Natural killer cell (primary cell): ENCODE measurements around the gene HOXD11. TPM values are rescaled to one million over a fixed set of nuclear protein-coding genes. Genes with fewer than 3 reads are reported as not detected.

ENCODE experiments used
- ATAC-seq, 3 donors: fragments of 150-1000 bp in 2 of 3; fragments of 200-7000 bp in 1 of 3; cut with Tn5 transposase; 1 replicate in 1 of 3; 2 replicates in 2 of 3; pipeline ENCODE4 v1.10.0; 2021; ENCODE audit warnings: mild to moderate bottlenecking in 2 of 3, moderate library complexity in 2 of 3
- DNase-seq, 2 donors: peaks; one replicate each; pipeline versions ENCODE4 v3.0.0 to v3.0.0-alpha.2; 2013 to 2021; ENCODE audit warnings: mixed read lengths in 1 of 2
- H3K27ac ChIP-seq: one replicate; pipeline ENCODE4 v1.5.1; 2013; ENCODE audit warnings: mild to moderate bottlenecking, low read length
- H3K27me3 ChIP-seq: one replicate; pipeline ENCODE4 v1.6.1; 2013; ENCODE audit warnings: low read length; ENCODE audit not compliant: control insufficient read depth, insufficient read depth
- H3K36me3 ChIP-seq: one replicate; pipeline ENCODE4 v1.6.1; 2013; ENCODE audit warnings: low read length; ENCODE audit not compliant: control insufficient read depth, insufficient read depth
- H3K4me1 ChIP-seq: one replicate; pipeline ENCODE4 v1.6.1; 2013; ENCODE audit warnings: low read length; ENCODE audit not compliant: control insufficient read depth, insufficient read depth
- H3K4me3 ChIP-seq: one replicate; pipeline ENCODE4 v1.5.1; 2013; ENCODE audit warnings: low read length
- H3K9me3 ChIP-seq: one replicate; pipeline ENCODE4 v1.6.1; 2013; ENCODE audit warnings: low read length; ENCODE audit not compliant: control insufficient read depth, insufficient read depth
- H3K27ac Mint-ChIP-seq, 2 donors: one replicate each; pipeline ENCODE4 v1.8.0; 2022; ENCODE audit warnings: mild to moderate bottlenecking in 2 of 2, mixed read lengths in 2 of 2, moderate library complexity in 1 of 2
- H3K27me3 Mint-ChIP-seq, 2 donors: one replicate each; pipeline ENCODE4 v1.8.0; 2022; ENCODE audit warnings: low read depth in 2 of 2, mixed read lengths in 2 of 2
- H3K36me3 Mint-ChIP-seq: one replicate; pipeline ENCODE4 v1.8.0; 2022; ENCODE audit warnings: mixed read lengths
- H3K4me1 Mint-ChIP-seq, 2 donors: one replicate each; pipeline ENCODE4 v1.8.0; 2022; ENCODE audit warnings: mixed read lengths in 2 of 2
- H3K4me3 Mint-ChIP-seq: one replicate; pipeline ENCODE4 v1.8.0; 2022; ENCODE audit warnings: mild to moderate bottlenecking, moderate library complexity, mixed read lengths
- H3K9me3 Mint-ChIP-seq, 2 donors: one replicate each; pipeline ENCODE4 v1.8.0; 2022; ENCODE audit warnings: mixed read lengths in 2 of 2
- WGBS: methylation state at CpG from one replicate; pipeline ENCODE4 v1.1.7; 2013; ENCODE audit warnings: missing lambda C conversion rate; ENCODE audit not compliant: insufficient coverage; 5-methylcytosine and 5-hydroxymethylcytosine counted together
- intact Hi-C: fragments of 100-400 bp; cut with micrococcal nuclease; formaldehyde crosslinking; loops from one replicate; pipeline ENCODE4 v1.14.2; 2022
- total RNA-seq, 4 donors: library from RNA; stranded (reverse); fragments of 120-200 nt in 1 of 4; gene quantifications; one replicate each; pipeline versions ENCODE4 v1.2.3 to v1.2.4, GENCODE V29; 2013 to 2022
- TF ChIP-seq, protein P1 (sequence below): fragments of 200-600 bp; IDR thresholded peaks from one replicate; pipeline ENCODE4 v1.8.0; 2022; ENCODE audit warnings: antibody characterized with exemption

Gene HOXD11
- total RNA-seq, 3 donors from 2014 or later (not counting 1 experiment from before 2014, with no cell fraction given), result not detected

DNA sequence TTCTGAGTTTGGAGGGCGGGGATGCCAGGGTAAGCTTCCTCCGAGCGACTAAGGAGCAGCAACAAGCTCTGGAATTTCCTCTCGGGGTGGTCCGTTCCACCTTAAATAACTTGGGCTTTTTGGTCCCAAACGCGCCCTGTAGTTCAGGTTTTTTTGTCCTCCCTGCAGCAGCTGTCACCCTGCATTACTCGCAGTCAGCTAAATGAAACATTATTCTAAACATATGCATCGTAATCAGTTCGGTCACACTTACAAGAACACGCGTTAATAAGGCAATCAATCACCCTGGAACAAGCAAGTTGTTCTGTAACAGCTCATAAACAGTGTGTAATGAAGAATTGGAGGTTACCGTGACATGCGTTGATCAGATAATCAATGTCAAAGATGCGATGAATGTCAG, 31.6 kb upstream of the HOXD11 start:
- Mint-ChIP-seq H3K36me3 (peaks cover 27% of the 10 kb centered on the region), H3K4me1 (peaks cover 9 to 17% of the 10 kb centered on the region in 2 donors), H3K4me3 (no peak overlapping the region), H3K27me3 (peaks cover 65 to 66% of the 10 kb centered on the region in 2 donors), H3K9me3 (peaks cover 0 to 8% of the 10 kb centered on the region in 2 donors), H3K27ac (no peak overlapping the region)
- no peak for ATAC-seq
- DNase-seq, result no peak
- no peaks in the 10 kb centered on the region for H3K36me3 ChIP-seq
- TF ChIP-seq, protein P1, sequence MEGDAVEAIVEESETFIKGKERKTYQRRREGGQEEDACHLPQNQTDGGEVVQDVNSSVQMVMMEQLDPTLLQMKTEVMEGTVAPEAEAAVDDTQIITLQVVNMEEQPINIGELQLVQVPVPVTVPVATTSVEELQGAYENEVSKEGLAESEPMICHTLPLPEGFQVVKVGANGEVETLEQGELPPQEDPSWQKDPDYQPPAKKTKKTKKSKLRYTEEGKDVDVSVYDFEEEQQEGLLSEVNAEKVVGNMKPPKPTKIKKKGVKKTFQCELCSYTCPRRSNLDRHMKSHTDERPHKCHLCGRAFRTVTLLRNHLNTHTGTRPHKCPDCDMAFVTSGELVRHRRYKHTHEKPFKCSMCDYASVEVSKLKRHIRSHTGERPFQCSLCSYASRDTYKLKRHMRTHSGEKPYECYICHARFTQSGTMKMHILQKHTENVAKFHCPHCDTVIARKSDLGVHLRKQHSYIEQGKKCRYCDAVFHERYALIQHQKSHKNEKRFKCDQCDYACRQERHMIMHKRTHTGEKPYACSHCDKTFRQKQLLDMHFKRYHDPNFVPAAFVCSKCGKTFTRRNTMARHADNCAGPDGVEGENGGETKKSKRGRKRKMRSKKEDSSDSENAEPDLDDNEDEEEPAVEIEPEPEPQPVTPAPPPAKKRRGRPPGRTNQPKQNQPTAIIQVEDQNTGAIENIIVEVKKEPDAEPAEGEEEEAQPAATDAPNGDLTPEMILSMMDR, result no peak
- peaks cover 68% of the 10 kb centered on the region for H3K27me3 ChIP-seq
- intact Hi-C loops, result loop anchor here (5.0 kb wide), 1 partner anchor 37 kb away; no protein-coding TSS in a partner anchor
- no peak overlapping the region for H3K27ac ChIP-seq
- H3K9me3 ChIP-seq, result peaks cover 20% of the 10 kb centered on the region
- no peak overlapping the region for H3K4me3 ChIP-seq
- H3K4me1 ChIP-seq, result peaks cover 11% of the 10 kb centered on the region
- WGBS, result 15% methylated on average over 14 of the region's 15 CpGs

DNA sequence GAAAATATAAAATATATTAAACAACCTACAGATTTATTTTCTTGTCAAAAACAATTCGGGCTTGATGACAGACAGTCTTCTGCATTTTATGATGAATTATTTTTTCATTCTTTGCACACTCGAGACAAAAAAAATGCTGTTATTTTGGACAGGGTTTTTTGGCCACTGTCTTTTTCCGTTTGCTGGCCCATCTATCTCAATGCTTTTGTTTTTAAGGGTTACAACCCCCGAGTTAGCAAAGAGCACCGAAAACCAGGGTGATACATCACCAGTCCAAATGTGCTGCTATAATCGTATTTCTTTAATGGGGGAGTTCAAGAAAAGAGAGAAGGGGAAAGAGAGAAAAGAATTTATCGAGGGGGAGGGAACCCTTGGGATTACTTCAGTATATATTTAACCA, 31.0 kb upstream of the HOXD11 start:
- no peak for DNase-seq
- H3K4me3 ChIP-seq, result no peak overlapping the region
- Mint-ChIP-seq H3K9me3 (peaks cover 0 to 8% of the 10 kb centered on the region in 2 donors), H3K4me1 (peaks cover 9 to 17% of the 10 kb centered on the region in 2 donors), H3K4me3 (no peak overlapping the region), H3K27me3 (peaks cover 59 to 69% of the 10 kb centered on the region in 2 donors), H3K36me3 (peaks cover 27% of the 10 kb centered on the region), H3K27ac (no peak overlapping the region)
- 12% methylated on average over 6 of the region's 7 CpGs for WGBS
- TF ChIP-seq, protein P1, result no peak
- no peak overlapping the region for H3K27ac ChIP-seq
- intact Hi-C loops, result loop anchor here (5.0 kb wide), 1 partner anchor 36 kb away; no protein-coding TSS in a partner anchor
- no peaks in the 10 kb centered on the region for H3K36me3 ChIP-seq
- H3K4me1 ChIP-seq, result peaks cover 17% of the 10 kb centered on the region
- H3K27me3 ChIP-seq, result peaks cover 70% of the 10 kb centered on the region
- no peak for ATAC-seq
- peaks cover 26% of the 10 kb centered on the region for H3K9me3 ChIP-seq

DNA sequence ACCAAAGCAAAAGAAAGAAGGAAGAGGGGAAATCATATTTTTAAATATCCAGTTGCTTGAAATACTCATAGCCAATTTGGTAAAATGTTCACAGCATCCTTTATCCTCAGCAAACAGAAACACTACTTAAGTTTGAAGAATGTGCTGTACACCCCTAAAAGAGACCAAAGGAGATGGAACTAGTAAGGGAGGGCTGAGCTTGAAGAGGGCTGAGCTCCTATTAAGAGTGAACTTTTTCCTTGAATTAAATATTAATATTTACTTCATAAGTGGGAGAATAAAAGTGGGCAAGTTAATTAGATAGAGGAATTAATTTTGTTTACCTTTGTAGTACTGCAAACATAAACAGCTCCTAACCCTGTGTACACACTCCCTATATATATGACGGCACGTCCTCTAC, 30.3 kb upstream of the HOXD11 start:
- no peaks in the 10 kb centered on the region for H3K36me3 ChIP-seq
- Mint-ChIP-seq H3K9me3 (peaks cover 0 to 8% of the 10 kb centered on the region in 2 donors), H3K4me1 (peaks cover 9 to 17% of the 10 kb centered on the region in 2 donors), H3K27ac (no peak overlapping the region), H3K36me3 (peaks cover 27% of the 10 kb centered on the region), H3K27me3 (peaks cover 56 to 71% of the 10 kb centered on the region in 2 donors), H3K4me3 (no peak overlapping the region)
- H3K27ac ChIP-seq, result no peak overlapping the region
- no peak for ATAC-seq
- peaks cover 33% of the 10 kb centered on the region for H3K9me3 ChIP-seq
- peaks cover 71% of the 10 kb centered on the region for H3K27me3 ChIP-seq
- no peak for DNase-seq
- H3K4me1 ChIP-seq, result peaks cover 17% of the 10 kb centered on the region
- TF ChIP-seq, protein P1, result no peak
- 17% methylated on average over 2 of the region's 2 CpGs for WGBS
- intact Hi-C loops, result loop anchor here (5.0 kb wide), 1 partner anchor 36 kb away; no protein-coding TSS in a partner anchor
- H3K4me3 ChIP-seq, result no peak overlapping the region
